DMS 273 treated with DMSO at 0.1 percent for 48 hours (cell line): Measurements from ENCODE around the gene AKAP7.
"Not testable (repeated sequence)": the region's sequence is repeated elsewhere in the genome, so short reads cannot be mapped to it uniquely, and the experiment has no call there.

Experiments
- DNase-seq: peaks from one replicate; lab custom pipeline; 2025; lab: John Stamatoyannopoulos, UW

The AKAP7 gene

DNA sequence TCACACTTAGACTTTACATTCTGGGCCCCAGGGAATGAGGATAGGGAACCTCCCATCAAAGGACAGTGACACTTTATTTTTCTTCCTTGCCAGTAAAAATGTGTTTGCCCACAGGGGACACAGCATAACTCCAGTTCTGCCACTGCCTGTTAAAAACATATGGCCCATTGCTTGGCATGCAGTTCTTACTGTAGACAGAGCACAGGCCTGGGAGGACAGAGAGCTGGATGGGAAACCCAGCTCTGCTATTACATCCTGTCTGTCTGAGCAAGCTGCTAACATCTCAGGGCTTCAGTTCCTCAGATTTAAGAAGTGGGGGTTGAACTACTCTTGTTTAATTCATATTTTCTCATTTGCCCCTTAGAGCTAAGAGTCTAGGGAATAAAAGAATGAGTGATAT is 120.2 kb downstream of the AKAP7 start:
- DNase-seq = no peak

DNA sequence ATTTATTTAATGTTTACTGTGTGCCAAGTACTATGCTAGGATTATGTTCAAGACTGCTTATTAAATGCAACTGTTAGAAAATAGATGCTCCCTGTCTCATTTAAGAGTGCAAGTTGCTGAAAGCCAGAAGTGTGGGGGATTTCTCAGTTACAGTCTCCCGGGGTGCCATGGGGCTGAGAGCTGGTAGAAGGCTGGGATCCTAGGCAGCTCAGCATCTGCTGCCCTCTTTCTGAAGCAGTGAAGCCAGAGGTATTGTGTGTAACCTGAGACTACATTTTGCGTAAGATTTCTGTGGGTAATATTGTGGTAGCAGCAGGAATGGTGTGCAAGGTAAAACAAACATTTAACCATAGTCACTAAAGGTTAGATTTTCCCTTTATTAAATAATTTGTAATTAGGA is 120.6 kb downstream of the AKAP7 start:
- no peak for DNase-seq

DNA sequence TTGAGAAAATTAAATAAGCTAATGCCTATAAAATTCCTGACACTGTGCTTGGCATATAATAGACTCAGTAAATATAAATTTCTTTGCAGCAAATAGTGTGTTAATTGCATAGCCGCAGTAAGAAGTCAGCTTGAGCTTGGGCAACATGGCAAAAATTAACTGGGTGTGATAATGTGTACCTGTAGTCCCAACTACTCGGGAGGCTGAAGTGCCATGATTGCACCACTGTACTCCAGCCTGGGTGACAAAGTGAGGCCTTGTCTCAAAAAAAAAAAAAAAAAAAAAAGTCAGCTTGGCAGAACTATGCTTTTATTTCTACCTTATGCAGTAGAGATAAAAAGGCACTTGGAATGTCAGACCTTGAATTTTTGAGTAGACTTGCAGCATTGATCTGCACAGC is 121.8 kb downstream of the AKAP7 start:
- no peak for DNase-seq

DNA sequence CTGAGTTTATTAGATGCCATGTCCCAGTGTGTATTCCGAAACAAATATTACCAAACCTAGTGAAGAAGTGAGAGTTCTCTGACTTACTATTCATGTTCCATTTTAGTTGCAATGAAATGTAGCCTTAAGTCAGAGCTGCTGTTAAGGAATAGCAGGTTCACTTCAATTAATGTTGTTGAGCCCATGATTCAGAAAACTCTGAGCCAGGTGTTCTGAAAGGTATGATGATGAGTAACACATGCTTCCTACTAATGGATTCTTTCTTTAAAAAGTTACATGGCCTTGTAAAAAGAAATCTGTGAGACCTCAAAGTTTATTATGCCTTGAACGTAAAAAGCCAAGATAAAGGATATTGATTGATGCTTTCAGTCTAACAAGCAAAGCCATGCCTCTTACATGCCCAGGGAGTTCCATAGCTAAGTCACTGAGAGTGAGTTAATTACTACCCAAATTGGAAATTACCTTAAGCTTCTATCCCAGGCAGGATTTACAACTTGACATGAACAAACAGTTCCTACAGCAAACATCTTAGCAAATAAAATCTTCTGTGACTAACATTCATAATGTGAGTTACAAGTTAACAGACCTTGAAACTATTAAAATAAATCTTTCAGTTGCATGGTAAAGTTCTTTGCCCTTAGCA is 122.9 kb downstream of the AKAP7 start:
- no peak for DNase-seq

- DNase-seq = no peak
Observed at GRCh38 chr6:131258816-131259476, 123.7 kb downstream of the AKAP7 start.

DNA sequence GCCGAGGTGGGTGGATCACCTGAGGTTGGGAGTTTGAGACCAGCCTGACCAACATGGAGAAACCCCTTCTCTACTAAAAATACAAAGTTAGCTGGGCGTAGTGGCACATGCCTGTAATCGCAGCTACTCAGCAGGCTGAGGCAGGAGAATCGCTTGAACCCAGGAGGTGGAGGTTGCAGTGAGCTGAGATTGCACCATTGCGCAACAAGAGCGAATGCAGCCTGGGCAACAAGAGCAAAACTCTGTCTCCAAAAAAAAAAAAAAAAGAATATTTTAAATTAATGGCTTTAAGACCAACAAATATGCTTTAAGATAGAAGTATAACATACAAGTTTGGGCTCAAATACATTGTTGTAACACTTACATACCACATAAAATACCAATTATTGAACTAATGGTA is 125.7 kb downstream of the AKAP7 start:
- not testable (repeated sequence) for DNase-seq

DNA sequence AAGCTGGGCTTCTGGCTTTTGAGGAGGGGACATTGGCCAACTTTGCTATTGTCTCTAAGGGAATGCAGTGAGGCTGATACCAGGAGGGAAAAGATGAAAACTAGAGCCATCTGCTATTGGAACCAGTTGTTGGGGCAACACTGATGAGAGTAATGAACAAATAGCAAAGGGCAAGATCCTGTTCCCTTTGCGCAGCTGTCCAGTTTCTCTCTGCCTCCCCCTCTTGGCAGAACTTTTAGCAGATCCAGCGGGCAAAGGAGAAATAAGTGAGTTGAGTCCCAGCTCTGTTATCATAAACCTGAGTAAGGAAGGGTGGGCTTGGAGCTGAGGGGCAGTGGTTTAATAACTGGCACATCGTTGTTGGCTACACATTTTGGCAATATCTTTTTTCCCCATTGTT is 126.8 kb downstream of the AKAP7 start:
- no peak for DNase-seq

GRCh38 chr6:131265939-131266338 is 130.7 kb downstream of the AKAP7 start:
- no peak for DNase-seq

- no peak for DNase-seq
Observed at GRCh38 chr6:131268303-131268702, 133.0 kb downstream of the AKAP7 start.

DNA sequence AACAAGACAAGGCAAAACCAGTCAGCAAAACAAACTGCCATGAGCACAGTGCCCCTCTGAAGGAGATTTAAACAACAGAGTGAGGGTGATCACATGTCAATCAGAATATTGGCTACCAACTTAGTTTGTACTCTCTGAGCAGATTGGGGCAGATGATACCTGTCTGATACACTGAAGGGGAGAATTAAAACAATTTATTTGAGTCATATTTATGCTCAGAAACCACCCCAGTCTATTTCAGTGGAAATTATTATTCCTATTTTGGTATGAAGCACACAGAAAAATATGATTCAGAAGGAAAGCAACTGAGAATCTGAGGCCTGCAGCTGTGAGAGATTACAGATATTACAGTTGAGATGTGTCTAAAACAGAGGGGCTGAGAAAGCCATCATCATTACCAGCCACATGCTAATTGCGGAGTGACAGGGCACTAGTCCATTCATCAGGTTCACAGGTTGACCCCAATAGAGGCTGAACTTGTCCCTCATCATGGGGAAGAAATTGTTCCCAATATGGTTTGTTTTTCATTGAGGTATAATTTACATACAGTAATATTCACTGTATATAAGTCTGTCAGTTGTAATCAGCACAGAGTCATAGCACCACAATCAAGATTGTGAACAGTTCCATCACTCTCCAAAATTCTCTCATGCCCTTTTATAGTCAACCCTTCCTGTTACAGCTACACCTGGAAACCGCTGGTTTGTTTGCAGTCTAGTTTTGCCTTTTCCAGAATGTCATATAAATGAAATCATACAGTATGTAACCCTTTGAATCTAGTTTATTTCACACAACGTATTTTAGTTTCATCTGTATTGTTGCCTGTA is 134.5 kb downstream of the AKAP7 start:
- no peak for DNase-seq

- no peak for DNase-seq
Observed at GRCh38 chr6:131270534-131270933, 135.3 kb downstream of the AKAP7 start.

DNA sequence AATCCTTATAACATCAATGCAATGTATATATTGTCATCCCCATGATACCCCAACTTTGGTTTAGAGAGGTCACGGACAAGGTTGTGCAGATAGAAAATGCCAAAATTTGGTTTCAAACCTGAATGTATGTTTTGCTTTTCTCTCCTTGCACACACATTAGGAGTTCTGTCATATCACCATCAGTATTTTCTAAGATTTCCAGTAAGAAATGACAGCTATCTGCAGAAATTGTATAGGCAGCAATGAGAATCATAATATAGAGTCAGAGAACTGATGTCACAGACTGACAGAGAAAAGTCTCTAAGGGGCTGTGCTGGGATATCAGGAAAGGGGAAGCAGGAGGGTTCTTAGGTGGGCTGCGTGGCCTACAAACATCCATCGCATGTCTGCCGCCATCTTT is 140.0 kb downstream of the AKAP7 start:
- DNase-seq = no peak

DNA sequence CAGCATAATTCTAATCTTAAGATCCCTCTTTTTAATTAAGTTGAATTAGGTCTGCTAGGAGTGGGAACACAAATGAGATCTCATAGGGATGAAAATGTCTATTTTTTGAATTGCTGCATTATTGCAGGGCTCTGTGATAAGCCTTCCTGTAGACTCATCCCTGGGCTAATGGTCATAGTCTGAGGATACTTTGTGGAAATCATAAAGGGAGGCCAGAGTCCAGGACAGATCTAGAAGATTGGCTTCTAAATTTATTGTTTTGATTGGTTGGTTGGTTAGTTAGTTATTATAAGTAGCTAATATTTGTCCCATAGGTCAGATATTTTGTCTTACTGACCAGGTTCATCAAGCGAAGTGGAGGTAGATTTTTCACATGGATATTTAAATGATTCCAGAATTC is 142.3 kb downstream of the AKAP7 start:
- no peak for DNase-seq

DNA sequence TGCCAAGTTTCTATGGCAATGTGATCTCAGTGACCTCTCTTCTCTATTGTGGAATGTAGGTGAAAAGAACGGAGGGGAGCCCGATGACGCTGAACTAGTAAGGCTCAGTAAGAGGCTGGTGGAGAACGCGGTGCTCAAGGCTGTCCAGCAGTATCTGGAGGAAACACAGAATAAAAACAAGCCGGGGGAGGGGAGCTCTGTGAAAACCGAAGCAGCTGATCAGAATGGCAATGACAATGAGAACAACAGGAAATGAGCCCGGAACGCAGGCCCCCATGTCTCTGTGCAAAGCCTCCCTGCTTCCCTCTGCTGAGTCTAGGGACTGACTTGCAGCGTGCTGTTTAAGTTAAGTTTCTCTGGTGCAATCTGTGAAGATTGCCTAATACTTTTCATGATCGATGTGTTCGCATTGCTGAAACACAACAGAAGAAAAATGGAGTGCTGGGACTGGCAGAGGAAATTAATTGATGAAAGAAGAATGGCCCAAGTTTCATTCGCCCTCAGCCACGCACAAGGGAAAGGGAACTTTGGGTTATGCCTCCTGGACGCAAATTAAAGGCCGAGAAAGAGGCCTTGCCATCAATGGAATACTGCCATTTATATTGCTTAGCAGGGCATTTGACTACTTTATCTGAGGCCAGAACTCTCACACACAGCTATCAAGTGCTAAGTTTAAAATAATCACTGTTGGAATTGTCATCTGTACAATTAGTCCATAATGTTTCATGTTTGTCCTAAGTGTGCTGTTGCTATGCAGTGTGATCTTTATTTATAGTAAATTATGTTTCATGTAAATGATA is 146.4 kb downstream of the AKAP7 start:
- DNase-seq = no peak

DNA sequence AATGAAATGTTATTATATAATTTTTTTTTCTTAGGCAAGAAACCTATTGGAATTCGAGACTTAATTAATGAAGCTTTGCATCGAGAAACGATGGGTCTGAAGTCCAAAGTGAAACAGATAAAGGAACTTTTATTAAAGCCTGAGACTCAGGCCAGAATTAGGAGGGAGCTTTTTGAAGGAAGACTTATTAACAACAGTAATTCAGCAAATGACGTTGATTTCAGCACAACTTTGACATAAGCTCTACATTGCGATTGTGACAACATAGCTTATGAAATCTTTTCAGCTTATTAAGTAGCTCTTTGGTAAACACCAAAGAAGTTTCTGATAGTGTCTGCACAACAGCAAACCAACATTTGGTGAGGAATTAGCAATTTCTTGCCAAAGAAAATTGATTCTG is 147.1 kb downstream of the AKAP7 start:
- no peak for DNase-seq

- no peak for DNase-seq
Observed at GRCh38 chr6:131283466-131284175, 148.4 kb downstream of the AKAP7 start.

GRCh38 chr6:131285548-131285947 is 150.3 kb downstream of the AKAP7 start:
- no peak for DNase-seq

DNA sequence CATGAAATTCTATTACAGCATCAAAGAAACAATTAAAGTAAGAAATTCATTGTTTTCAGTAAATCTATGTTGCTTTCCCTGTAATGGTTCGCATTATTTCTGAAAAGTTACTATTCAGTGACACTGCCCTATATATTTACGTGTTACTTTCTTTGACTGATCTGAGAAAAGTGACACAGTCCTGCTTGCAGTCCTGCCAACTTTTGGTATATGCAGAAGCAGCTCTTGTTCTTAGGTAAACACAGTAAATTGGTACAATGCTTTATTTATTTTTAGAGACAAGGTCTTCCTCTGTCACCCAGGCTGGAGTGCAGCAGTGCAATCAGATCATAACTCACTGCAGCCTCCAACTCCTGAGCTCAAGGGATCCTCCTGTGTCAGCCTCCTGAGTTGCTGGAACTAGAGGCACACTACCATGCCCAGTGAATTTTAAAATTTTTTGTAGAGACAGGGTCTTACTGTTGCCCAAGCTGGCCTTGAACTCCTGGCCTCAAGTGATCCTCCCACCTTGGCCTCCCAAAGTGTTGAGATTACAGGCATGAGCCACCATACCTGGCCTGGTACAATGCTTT is 151.3 kb downstream of the AKAP7 start:
- DNase-seq = no peak

DNA sequence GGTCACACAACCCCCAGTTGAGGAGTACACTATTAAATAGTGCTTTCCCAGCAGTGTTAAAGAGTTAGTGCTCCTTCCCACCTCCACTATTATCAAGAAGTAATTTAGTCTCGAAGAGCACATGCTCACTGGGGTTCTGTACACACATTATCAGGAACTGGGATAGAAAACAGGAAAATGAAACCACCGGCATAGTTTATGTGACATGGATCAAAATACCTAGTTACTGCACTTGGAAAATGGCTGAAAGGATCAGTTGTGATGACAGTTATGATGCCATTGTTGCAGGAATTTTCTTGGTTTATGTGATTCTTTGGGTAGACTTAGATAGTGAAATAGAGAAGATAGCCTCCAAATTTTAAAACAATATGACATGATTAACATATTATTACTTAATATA is 152.9 kb downstream of the AKAP7 start:
- no peak for DNase-seq

DNA sequence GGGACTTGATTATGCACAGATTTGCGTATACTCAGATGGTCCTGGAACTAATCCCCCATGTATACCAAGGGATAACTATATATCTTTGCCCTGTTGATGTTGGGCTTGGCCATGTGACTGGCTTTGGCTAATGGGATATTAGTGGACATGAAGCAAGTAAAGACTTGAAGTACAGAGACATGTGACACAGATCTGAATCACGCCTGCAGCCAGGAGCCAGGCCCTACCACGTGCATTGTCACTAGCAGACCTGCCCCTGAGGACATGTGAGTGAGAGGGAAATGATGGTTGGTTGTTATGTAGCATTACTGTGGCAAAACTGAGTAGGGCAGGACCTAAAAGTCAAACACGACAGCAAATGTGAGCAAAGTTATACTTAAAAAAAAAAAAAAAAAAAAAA is 155.7 kb downstream of the AKAP7 start:
- no peak for DNase-seq

DNA sequence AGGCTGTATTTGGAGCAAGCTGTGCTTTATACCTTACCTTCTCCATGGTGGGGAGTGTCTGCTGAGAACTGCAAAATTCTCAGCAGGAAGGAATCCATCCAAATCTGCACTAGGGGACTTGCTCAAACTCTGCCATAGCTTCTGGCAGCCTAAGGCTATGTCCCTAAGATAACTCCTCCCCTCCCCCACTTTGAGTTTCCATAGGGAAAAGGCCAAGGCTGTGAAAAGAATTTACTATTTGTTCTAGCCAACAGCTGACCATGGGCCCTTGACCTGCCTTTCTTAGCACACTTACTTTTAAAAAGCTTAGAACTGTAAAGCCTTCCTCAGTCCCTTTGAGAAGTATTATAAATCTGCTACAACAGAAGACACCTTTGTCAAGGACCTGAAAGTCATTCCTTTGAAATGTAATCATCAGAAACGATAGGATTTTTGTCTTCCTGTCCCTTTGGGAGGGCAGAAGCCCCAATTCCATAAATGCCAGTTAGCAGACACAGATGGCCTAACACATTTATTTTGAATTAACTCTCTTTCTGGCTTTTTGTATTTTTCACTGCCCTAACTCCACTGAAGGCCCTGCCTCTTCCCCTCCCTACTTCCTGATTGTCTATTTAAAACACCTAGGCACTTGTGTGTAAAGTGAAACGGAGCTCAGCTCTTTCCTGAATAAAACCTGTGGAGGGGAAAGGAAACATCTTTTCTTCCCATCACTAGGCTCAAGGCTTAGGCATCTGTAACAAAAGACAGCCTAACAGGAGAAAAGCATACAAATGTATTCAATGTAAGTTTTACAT is 157.1 kb downstream of the AKAP7 start:
- DNase-seq = no peak
